Pancreas (tissue), 10 donors: ENCODE data around the gene EIF4E3. TPM values are rescaled to one million over a fixed set of nuclear protein-coding genes. Genes with fewer than 3 reads are reported as not detected.
A peak's percentile ranks its signal among the peaks of the same experiment; 100 is the strongest.

ENCODE experiments used
- ATAC-seq, 4 donors: fragments of 200-7000 bp; cut with Tn5 transposase; one replicate each; pipeline versions ENCODE4 v1.8.0 to v1.9.1; 2020; ENCODE audit warnings: mild to moderate bottlenecking in 4 of 4, moderate library complexity in 4 of 4
- DNase-seq, 6 donors: peaks; one replicate each; pipeline ENCODE4 v3.0.0-alpha.2; 2020
- FAIRE-seq: peaks from 2 replicates; lab custom pipeline; 2012; peaks lifted over from hg19 to GRCh38; lab: Jason Lieb, UNC
- H3K27ac ChIP-seq, 4 donors: fragments of 200-600 bp; sonication (generic); 1 replicate in 3 of 4; 2 replicates in 1 of 4; pipeline versions ENCODE4 v1.5.0 to v1.8.0; 2020
- H3K27me3 ChIP-seq, 4 donors: fragments of 200-600 bp; one replicate each; pipeline ENCODE4 v1.8.0; 2021
- H3K36me3 ChIP-seq, 3 donors: fragments of 200-600 bp; sonication (generic) in 1 of 3; one replicate each; pipeline versions ENCODE4 v1.5.0 to v1.8.0; 2020 to 2021
- H3K4me1 ChIP-seq, 3 donors: fragments of 200-600 bp; one replicate each; pipeline ENCODE4 v1.8.0; 2021
- H3K4me3 ChIP-seq, 4 donors: fragments of 200-600 bp; sonication (generic) in 2 of 4; one replicate each; pipeline versions ENCODE4 v1.5.0 to v1.8.0; 2020 to 2021
- H3K9me3 ChIP-seq, 4 donors: fragments of 200-600 bp; one replicate each; pipeline ENCODE4 v1.8.0; 2021
- CTCF ChIP-seq, 4 donors: fragments of 200-600 bp; sonication (generic) in 3 of 4; IDR thresholded peaks; one replicate each; pipeline versions ENCODE4 v1.5.0 to v1.8.0; 2021; ENCODE audit warnings: antibody characterized with exemption in 4 of 4
- WGBS, 2 donors: extraction: QIAGEN DNeasy Blood & Tissue Kit; methylation state at CpG; one replicate each; pipeline ENCODE4 v1.1.7; 2013; 5-methylcytosine and 5-hydroxymethylcytosine counted together
- intact Hi-C, 3 donors: fragments of 100-400 bp; cut with DNase I; formaldehyde crosslinking; loops; one replicate each; pipeline versions ENCODE4 v1.11.1 to v1.14.2; 2022
- polyA plus RNA-seq, 2 donors: library from polyadenylated mRNA; stranded (reverse); fragments of 200-250 nt; gene quantifications; one replicate each; pipeline ENCODE4 v1.2.3, GENCODE V29; 2013
- total RNA-seq, 6 donors: library from RNA; stranded (reverse); fragmentation: NEBNext Ultra II Directional in 4 of 6; extraction: Animal tissue kit (Norgen Biotek cat#: 25700) in 4 of 6; gene quantifications; one replicate each; pipeline versions ENCODE4 v1.2.1 to v1.2.4, GENCODE V29; 2021 to 2023
- donor health status: healthy with polysubstance abuse.
- donor health status: DM: no; HTN: no; CAD: no; lungs with moderate emphysema.
- donor health status: DM: no; HTN: no; CAD: no.
- donor health status: control.
- donor health status: control.
- donor health status: Bipolar disorder and iron deficiency.
- donor health status: DM: yes; HTN: yes; CAD: no.
- donor health status: DM: no; HTN: no; CAD: no.
- donor health status: DM: no; HTN: no; CAD: no.
- donor health status: DM: yes; HTN: yes; CAD: no.

EIF4E3 gene
- total and polyA plus RNA-seq, 8 donors = 4.1 to 17.3 (median 13.8) TPM

- DNase-seq (no peak), FAIRE-seq (no peak), ATAC-seq (no peak)
- TF ChIP-seq CTCF (IDR thresholded peaks at IDR 0.05) = no peak
- no peaks in the 10 kb centered on the region for H3K9me3 ChIP-seq
- no peaks in the 10 kb centered on the region for H3K36me3 ChIP-seq
- WGBS, 2 donors = 83 to 92% methylated on average over 2 of the region's 2 CpGs
- intact Hi-C loops = no loop called here
- H3K4me1 ChIP-seq = no peaks in the 10 kb centered on the region
- H3K27me3 ChIP-seq = no peaks in the 10 kb centered on the region
- no peak overlapping the region for H3K27ac ChIP-seq
- no peak overlapping the region for H3K4me3 ChIP-seq
These were observed 8.1 kb upstream of the EIF4E3 start for GRCh38 chr3:71733319-71733718.

GRCh38 chr3:71732637-71733036, 7.4 kb upstream of the EIF4E3 start:
- ATAC-seq = no peak
- Histone ChIP-seq H3K27me3 (no peaks in the 10 kb centered on the region), H3K4me1 (no peaks in the 10 kb centered on the region), H3K4me3 (no peak overlapping the region), H3K27ac (no peak overlapping the region), H3K9me3 (no peaks in the 10 kb centered on the region), H3K36me3 (no peaks in the 10 kb centered on the region)
- WGBS, 2 donors = 70 to 73% methylated on average over 4 of the region's 4 CpGs
- intact Hi-C loops = no loop called here
- no peak for DNase-seq
- no peak for FAIRE-seq
- no peak for TF ChIP-seq CTCF (IDR thresholded peaks at IDR 0.05)

GRCh38 chr3:71728632-71729342, 3.6 kb upstream of the EIF4E3 start:
- no peaks in the 10 kb centered on the region for H3K27me3 ChIP-seq
- TF ChIP-seq CTCF (IDR thresholded peaks at IDR 0.05) = no peak
- ATAC-seq = no peak
- no peaks in the 10 kb centered on the region for H3K36me3 ChIP-seq
- FAIRE-seq = no peak
- peaks cover 0 to 5% (median 3%) of the 10 kb centered on the region in 3 donors for H3K4me1 ChIP-seq
- DNase-seq = no peak
- WGBS, 2 donors = 48 to 57% methylated on average over 4 of the region's 4 CpGs
- H3K4me3 ChIP-seq = no peak overlapping the region
- no peak overlapping the region for H3K27ac ChIP-seq
- intact Hi-C loops = no loop called here
- no peaks in the 10 kb centered on the region for H3K9me3 ChIP-seq

- ATAC-seq (no peak), DNase-seq (no peak), FAIRE-seq (no peak)
- no peaks in the 10 kb centered on the region for H3K27me3 ChIP-seq
- no peaks in the 10 kb centered on the region for H3K9me3 ChIP-seq
- H3K36me3 ChIP-seq = no peaks in the 10 kb centered on the region
- intact Hi-C loops = no loop called here
- WGBS, 2 donors = 83 to 88% methylated on average over 8 of the region's 8 CpGs
- TF ChIP-seq CTCF (IDR thresholded peaks at IDR 0.05) = no peak
- H3K27ac ChIP-seq = no peak overlapping the region
- peak overlapping the region in 1 of 4 donors; percentile 63 for H3K4me3 ChIP-seq
- H3K4me1 ChIP-seq = peaks cover 0 to 13% (median 9%) of the 10 kb centered on the region in 3 donors
These were observed 944 bp upstream of the EIF4E3 start for GRCh38 chr3:71726146-71726545.

- ATAC-seq = peak; percentile 53 to 78 (median 76)
- H3K27ac ChIP-seq = peak overlapping the region; percentile 55 to 76 (median 70)
- intact Hi-C loops = no loop called here
- no peak for FAIRE-seq
- H3K4me1 ChIP-seq = peaks cover 0 to 13% (median 9%) of the 10 kb centered on the region in 3 donors
- TF ChIP-seq CTCF (IDR thresholded peaks at IDR 0.05) = no peak
- peak overlapping the region; percentile 83 to 90 (median 88) for H3K4me3 ChIP-seq
- DNase-seq = peak; percentile 43 to 80 (median 57)
- no peaks in the 10 kb centered on the region for H3K27me3 ChIP-seq
- 0% methylated on average over 63 to 73 of the region's 73 CpGs for WGBS, 2 donors
- no peaks in the 10 kb centered on the region for H3K36me3 ChIP-seq
- H3K9me3 ChIP-seq = no peaks in the 10 kb centered on the region
These were observed 475 bp downstream of the EIF4E3 start for GRCh38 chr3:71724584-71725270.
